Activated CD4-positive, alpha-beta T cell treated with anti-CD3 and anti-CD28 coated beads, Interleukin-2, amount 50 U/mL, for 4 hours (primary cell): Measurements from ENCODE around the gene LSM8.
"Not testable (repeated sequence)": the region's sequence is repeated elsewhere in the genome, so short reads cannot be mapped to it uniquely, and the experiment has no call there.

ENCODE experiments used
- DNase-seq, 2 experiments: peaks; one replicate each; pipeline ENCODE4 v3.0.0-alpha.2; 2020

LSM8 gene

DNA sequence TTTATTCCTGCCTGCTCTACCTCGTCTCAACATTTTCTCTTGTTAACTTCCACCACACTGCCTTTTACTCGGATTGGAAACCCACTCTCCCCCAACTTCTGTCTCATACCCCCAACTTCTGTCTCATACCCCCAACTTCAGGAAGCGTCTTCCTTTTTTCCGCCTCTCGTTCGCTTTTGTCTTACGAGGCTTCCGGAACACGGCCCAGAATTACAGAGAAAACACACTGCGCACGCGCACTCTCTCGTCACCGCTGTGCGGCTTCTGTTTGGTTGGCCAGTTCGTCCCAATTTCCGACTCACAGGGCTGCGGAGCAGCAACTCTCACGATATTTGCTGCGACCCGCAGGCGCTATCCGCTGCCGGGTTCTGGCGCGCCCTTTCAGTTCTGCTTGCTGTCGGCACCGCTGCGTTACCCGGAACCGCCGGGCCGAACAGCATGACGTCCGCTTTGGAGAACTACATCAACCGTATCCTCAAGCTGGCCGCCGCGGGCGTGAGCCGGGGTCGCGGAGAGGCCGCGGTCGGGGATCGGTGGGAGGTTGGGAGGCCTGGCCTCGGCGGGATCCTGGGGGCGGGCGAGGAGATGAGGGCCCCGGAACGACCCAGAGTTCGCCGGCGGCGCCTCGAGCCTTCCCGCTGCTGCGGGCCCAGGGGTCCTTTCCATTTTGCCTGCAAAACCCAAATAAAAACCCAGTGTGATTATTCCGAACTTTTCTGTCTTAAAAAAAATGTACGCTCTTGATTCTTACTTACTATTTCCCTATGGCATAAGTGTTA is at the start of gene LSM8:
LSM8 (plus strand) TSS at position 379 of the 779 bp plus-strand sequence; CDS start at position 439, 60 bp downstream.
- peak; percentile 96 to 97 for DNase-seq

DNA sequence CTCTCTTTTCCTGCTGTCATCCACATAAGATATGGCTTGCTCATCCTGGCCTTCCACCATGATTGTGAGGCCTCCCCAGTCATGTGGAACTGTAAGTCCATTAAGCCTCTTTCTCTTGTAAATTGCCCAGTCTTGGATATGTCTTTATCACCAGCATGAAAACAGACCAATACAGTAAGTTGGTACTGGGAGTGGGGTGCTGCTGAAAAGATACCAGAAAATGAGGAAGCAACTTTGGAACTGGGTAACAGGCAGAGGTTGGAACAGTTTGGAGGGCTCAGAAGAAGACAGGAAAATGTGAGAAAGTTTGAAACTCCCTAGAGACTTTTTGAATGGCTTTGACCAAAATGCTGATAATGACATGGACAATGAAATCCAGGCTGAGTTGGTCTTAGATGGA is 49.5 kb upstream of the LSM8 start:
- DNase-seq, result not testable (repeated sequence)

DNA sequence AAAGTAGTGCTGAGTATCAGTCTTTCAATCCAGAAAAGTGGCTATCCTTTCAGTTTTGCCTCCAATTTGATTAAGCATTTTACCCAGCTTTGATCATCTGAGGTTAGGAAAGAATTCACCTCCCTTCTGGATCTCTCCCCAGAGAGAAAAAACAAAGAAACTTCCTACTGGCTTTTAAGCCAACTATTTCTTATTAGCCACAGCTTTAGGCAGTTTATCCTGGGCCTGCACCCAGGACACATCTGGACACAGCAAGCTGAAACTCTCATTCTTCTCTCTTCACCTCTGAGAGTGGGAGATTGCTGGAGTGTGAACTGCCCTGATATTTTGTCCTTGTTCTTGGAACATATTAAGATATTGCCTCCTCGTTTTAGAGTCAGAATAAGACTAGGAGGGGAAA is 43.5 kb upstream of the LSM8 start:
- no peak for DNase-seq

DNA sequence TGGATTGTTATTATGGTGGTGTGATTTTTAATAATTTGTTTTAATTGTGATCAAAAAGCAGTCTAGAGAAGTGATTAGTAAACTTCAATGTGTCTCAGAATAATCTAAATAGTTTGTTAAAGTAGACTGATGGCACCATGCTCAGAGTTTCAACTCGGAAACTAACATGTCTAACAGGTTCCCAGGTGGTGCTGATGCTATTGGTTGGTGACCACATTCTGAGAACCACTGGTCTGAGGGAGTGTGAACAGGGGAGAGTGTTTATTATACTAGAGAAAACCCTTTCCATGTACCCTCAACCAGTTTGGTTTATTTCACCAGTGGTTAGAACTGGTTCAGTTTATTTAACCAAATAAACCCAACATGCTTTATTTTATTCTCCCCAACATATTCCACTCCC is 42.0 kb upstream of the LSM8 start:
- DNase-seq, result no peak

DNA sequence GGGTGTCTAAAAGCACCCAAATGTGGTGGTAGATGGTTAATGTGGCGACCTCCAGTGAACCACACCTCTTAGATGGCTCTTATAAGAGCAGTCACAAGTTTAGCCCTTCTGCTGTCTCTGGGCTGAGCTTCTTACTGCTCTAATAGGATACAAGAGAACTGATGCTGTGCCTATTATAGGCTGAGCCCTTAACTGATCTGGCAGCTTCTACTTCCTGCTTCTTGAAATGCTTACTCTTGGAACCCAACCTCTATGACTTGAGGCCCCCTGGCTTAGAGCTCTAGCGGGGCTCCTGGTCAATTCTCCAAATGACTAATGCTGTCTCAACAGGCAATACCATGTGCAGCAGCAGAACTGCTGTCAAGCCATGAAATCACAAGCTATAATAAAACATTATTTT is 35.0 kb upstream of the LSM8 start:
- DNase-seq, result no peak

DNA sequence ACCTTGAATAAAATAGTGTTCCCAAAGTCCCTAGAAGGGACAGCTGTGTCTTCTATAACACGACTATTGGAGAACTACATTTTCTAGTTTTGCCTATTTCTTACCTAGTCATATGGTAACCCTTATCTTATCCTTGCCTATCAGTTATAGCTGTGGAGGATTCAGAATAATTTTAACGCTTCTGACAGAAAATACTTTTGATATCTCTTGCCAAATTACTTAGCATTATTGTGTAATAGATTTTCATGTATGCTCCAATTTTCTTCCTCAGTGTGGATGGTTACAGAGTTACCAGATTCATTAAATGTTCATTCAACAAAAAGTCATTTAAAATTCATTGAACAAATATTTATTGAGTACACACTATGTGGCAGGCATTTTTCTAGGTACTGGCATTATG is 34.6 kb upstream of the LSM8 start:
- DNase-seq, result no peak

DNA sequence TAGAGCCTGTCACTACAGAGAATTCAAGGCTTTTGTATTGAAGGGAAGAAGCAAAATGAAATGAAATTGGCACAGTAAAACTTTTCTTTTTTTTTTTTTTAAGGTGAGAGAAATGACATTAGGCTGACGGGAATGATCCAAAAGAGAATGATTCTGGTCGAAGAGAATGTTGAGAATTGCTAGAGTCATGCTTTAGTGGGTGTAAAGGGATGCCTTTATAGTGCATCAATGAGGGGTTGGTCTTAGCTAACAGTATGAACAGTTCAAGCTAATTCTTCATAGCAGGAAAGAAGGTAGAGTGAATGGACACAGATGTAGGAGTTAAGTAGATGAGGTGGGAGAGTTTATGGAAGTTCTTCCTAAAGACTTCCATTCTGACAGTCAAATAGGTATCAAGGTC is 32.3 kb upstream of the LSM8 start:
- no peak for DNase-seq

DNA sequence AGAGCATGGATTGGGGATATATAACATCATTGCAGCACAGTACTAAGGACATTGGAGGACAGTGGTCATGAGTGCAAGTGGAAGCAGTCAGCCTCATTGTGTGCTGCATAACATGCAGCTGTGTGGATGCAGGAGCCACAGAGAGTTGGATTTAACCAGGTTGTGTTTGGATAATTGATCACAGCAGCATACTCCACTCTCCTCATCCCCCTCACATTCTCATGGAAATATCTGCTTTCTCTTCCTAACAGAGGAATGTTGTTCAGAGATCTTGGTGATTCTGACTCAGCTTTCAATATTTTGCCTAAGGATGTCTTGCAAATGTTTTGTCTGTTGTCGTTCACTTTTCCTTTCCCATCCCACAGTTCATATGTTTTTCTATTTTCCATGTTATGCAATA is 31.8 kb upstream of the LSM8 start:
- DNase-seq, result no peak

DNA sequence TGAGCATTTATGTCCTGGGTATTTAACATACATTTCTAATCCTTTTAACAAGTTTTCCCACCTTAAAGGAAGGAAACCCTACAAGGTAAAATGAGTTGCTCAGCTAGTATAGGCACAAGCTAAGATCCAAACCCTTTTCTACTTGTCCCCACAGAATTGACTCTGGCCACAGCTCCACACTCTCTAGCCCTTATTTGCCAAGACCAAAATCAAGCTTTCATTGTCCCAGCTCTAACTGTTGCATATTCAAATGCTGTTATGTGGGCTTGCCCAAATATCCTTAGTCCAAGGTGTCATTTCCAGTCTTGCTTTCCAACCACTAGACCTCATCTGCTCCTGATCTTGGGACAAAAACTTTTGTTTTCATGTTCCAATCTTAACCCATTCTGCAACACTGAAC is 31.3 kb upstream of the LSM8 start:
- DNase-seq, result no peak

DNA sequence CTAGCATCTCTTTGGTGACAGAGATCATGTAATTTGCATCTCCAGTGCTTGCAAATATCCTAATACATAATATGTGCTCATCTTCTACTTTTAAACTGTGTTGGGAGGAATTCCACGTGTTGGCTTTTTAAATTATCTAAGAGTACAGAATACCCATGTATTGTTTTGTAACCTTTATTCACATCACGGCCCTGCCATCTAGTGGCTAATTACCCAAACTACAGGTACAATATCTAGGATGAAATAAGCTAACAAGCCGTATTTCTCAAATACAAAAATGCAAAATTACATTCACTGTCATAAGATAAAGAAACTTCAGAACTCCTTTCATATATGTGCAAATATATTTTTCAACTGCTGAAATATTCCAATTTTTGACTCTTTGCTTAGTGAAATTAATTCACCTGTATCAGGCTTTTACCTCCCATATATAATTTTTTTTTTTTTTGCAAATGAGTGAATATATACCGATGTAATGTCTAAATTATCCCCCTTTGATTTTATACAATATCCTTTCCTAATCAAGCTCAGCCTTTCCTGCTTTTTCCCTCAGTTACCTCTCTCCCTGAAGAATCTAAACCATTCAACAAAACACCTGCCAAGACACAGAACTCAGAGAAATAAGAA is 30.3 kb upstream of the LSM8 start:
- peak in 1 of 2 experiments; percentile 1 for DNase-seq

DNA sequence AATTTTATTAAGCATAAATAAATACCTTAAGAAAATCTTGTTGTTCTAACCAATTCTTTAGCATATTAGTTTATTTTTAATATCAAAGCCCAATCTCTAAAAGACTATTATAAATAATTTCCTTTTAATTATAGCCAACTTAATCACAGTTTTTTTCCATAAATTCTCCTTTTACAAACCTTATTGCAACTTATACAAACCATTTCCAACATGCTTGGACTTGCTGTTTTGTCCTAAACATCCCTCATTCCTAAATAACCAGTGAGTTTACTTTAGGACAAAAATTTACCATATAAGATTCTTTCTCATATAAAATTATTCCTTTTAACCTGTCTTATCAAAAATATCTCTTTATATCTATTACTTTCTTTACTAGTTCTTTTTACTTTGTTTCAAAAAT is 25.2 kb upstream of the LSM8 start:
- no peak for DNase-seq

DNA sequence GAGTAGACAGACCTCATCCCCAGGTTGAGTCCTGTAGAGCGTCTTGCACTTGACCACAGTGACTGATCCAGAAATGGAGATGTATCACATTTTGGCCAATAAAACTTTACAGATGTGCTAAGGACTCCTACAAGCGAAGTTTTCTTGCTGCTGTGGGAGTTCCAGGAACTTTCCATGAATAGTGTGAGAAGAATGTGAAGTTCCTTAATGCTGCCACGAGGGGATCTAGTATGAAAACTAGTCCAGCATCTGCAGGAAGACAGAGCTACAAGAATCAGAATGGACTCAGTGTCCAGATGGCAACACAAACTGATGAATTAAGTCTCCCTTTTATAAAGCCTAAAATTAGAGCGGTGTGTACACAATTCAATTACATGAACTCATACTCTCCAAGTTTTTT is 14.8 kb upstream of the LSM8 start:
- no peak for DNase-seq

DNA sequence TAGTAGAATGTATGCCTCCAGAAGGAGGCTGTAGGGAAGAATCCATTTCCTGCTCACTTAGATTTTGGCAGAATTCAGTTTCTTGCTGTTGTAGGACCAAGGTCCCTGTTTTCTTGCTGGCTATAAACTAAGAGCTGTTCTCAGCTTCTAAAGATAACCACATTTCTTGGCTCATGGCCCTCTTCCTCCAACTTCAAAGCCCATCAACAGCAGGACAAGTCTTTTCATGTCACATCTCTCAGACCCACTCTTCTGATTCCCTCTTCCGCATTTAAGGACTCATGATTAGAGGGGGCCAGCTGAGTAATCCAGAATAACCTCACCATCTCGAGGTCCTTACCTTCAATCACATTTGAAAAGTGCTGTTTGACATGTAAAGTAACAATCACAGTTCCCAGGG is 8.2 kb upstream of the LSM8 start:
- DNase-seq, result no peak

DNA sequence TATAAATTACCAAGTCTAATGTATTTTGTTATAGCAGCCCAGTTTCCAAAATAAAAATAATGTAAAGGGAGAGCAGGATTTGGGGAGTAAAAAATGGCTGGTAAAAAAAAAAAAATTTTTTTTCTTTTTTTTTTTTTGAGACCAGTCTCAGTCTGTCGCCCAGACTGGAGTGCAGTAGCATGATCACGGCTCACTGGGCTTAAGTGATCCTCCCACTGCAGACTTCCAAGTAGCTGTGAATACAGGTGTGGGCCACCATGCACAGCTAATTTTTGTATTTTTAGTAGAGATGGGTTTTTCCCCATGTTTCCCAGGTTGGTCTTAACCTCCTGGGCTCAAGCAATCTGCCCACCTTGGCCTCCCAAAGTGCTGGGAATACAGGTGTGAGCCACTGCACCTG is 4.8 kb upstream of the LSM8 start:
- DNase-seq, result no peak

DNA sequence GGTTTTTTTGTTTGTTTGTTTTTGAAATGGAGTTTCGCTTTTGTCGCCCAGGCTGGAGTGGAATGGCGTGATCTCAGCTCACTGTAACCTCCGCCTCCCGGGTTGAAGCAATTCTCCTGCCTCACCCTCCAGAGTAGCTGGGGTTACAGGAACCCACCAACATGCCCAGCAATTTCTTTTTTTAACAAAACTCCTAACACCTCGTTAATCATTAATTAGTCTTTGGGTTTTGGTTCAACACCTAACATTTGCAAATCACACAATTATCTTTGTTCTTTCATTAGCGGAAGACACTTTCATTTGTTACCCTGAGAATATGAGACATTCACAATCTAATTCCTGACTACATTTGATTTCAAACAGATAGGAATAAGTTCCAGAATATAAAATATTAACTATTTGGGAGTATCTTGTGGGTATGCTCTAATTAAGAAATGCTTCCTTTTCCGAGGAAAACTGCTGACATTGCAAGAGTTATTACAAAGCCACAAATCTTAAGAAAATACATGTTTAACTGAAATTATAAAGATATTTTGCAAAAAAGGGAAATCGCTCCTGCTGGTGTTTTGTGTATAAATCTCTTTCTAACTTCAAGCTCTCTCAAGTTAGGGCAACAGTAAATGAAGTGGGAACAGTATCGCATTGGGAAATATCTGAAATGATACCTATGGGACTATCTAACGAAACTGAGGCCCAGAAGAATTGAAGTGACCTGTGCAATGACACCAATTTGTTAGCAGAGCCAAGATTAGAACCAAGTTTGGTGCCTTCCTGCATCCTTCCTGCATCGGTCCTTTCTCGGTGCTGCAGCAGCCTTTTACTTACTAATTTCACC is 1.2 kb upstream of the LSM8 start:
- DNase-seq, result no peak

DNA sequence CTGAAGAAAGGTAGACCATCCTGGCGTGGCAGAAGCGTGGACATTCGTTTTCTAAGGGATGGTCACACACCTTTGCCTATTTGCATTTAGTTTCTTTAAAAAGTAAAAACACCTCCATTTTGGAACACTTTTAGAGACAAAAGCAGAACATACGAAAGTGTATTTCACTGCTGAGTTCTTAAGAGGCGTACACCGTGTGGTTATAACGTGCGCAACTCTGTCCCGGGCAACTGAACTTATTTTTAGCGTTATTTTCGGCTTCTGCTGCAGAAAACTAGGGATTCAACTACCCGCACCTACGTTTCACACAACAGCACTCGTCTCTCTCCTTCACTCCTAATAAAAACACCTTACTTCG is 557 bp upstream of the LSM8 start:
- DNase-seq, result no peak

DNA sequence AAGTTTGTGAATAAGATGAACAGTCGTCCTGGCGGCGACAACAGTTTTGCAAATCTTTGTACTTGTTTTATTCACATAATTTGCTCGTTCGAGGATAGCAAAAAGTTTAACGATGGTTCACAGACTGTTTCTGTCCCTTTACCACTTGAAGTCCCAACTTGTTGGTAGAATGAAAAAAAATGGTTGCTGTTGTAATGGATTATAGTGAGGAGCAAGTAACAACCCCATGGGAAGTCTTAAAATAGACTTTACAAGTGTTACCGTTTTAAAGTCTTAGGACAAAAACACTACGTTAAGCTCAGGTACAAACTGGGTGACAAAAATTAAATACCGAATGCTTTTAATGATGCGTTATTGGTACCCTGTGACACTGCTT is 589 bp downstream of the LSM8 start:
- no peak for DNase-seq

DNA sequence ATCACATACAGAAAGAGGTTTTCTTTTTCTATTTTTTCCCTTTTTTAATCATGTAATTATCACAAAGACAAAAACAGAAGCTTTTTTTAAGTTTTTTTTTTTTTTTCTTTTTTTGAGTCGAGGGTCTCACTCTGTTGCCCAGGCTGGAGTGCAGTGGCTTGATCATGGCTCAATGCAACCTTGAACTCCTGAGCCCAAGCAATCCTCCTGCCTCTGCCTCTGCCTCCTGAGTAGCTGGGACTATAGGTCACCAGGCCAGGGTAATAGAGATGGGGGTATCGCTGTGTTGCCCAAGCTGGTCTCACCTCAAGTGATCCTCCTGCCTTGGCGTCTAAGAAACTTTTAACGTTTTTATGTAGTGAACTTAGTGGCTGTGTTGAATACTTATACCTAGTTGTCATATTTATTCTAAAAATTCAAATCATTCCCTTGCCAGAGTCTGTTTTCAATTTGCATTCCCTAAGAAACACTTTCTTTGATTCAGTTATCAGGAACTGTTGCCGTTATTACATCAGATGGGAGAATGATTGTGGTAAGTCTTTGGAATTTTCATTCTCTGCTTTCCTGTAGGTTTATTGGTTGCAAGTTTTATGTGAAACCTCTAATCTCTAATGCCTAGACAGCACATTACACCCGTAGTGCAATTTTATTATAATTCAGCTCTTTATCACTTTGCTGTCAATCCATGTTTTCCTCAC is 1.3 kb downstream of the LSM8 start:
- DNase-seq, result no peak

DNA sequence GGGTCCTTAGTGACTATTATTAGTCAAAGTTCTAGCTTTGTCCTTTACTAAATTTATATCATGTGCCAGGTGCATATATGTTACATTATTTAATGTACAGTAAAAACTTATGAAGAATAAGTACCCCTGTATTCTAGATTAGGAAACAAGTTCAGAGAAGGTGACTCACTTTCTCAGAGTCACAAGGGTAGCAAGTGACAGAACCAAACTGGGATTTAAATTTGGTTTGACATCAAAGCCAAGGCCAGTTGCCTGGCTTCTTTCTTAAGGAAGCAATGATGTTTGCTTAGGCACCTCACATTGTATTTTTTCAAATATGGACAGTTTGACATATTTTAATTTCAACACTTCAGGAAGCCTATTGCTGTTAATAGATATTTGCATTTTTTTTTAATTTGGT is 2.5 kb downstream of the LSM8 start:
- DNase-seq, result no peak

DNA sequence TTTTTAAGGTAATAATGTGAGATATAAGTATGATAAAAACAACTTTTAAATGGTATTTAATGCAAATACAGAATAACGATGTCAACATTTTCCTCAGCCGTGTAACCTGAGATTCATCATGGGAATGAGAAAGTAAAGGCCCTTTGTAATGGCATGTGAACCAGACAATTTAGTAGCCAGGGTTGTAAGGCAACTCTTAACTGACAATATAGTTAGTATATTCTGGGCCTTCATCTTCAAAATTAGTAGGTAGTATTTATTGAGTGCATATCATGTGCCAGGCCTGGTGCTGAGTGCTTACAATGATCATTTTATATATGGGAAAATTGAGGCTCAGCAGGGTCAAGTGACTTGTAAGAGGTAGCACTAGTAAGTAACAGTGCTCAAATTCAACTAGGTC is 10.6 kb downstream of the LSM8 start:
- no peak for DNase-seq

DNA sequence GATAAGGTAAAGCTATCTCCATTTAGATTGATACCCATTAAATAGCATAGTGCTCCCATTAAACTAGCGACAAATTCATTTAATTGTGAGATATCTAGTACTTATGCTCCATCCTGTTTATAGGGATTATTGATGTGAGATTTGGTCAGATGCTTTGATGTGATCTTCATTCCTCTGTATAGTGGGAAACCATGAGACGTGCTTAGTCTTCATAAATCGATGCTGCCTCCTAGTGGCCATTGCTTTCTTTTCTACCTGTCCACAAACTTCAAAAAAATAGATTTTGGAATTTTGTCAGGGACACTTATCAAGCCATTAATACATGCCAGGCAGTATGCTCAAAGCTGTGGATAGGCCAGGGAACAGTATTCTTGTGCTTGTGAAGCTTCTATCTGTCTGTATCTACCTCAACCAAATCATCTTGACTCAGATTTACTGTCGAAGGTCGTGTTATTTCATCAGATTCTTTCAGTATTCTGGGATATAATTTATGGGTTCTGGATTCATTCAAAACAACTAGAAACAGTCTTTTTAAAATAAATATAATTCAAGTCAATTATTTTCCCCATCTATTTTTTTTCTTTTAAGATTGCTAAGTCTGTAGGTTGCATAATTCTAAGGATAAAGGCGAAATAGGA is 12.0 kb downstream of the LSM8 start:
- peak; percentile 37 to 38 for DNase-seq

DNA sequence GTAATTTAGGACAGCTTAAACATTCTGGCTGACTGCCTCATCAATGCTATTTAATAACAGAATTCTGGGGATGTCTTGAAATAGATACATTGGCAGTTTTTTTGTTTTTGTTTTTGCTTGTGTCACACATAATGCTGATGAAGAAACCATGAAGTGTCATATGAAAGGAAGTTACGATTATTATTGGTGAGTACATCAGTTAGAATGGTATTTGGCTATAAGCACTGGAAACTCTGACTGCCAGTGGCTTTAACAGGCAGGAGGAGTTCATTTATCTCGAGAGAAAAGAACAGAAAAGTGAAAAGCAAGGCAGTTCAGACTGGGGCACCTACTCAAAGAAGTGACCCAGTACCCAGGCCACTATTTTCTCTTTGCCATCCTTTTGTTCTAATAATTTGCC is 18.1 kb downstream of the LSM8 start:
- DNase-seq, result no peak
